HG03025 (cell line): ENCODE results near the gene ATP5F1A.

Source experiments
- ATAC-seq: cut with Tn5 transposase; IDR thresholded peaks from one replicate; pipeline ENCODE4 v1.9.1; 2021; ENCODE audit warnings: mild to moderate bottlenecking, moderate library complexity; ENCODE audit not compliant: unreplicated experiment, low FRiP score

ATP5F1A gene

GRCh38 chr18:46079336-46079735 is 18.8 kb downstream of the ATP5F1A start:
- ATAC-seq: no peak

- no peak for ATAC-seq
Measured at GRCh38 chr18:46073474-46074331, 24.4 kb downstream of the ATP5F1A start.

- no peak for ATAC-seq
Measured at GRCh38 chr18:46072959-46073358, 25.1 kb downstream of the ATP5F1A start.

- no peak for ATAC-seq
Measured at GRCh38 chr18:46072376-46072867, 25.7 kb downstream of the ATP5F1A start.

GRCh38 chr18:46071653-46072375 is 26.3 kb downstream of the ATP5F1A start, which contains the start of gene PSTPIP2:
Gene PSTPIP2 (minus strand): TSS chr18:46072260. CDS start chr18:46072188, 72 bp downstream.
- peak; percentile 84 for ATAC-seq

GRCh38 chr18:46070815-46071652 is 27.1 kb downstream of the ATP5F1A start:
- ATAC-seq: no peak

GRCh38 chr18:46070232-46070631 is 27.9 kb downstream of the ATP5F1A start:
- ATAC-seq: no peak

GRCh38 chr18:46069524-46069923 is 28.6 kb downstream of the ATP5F1A start:
- no peak for ATAC-seq

- ATAC-seq: no peak
Measured at GRCh38 chr18:46068763-46069162, 29.3 kb downstream of the ATP5F1A start.

- no peak for ATAC-seq
Measured at GRCh38 chr18:46067438-46068007, 30.6 kb downstream of the ATP5F1A start.

- no peak for ATAC-seq
Measured at GRCh38 chr18:46062781-46063180, 35.3 kb downstream of the ATP5F1A start.

- no peak for ATAC-seq
Measured at GRCh38 chr18:46061796-46062195, 36.3 kb downstream of the ATP5F1A start.

GRCh38 chr18:46061387-46061786 is 36.7 kb downstream of the ATP5F1A start:
- no peak for ATAC-seq

- ATAC-seq: no peak
Measured at GRCh38 chr18:46060359-46060841, 37.7 kb downstream of the ATP5F1A start.

- ATAC-seq: no peak
Measured at GRCh38 chr18:46055838-46056230, 42.3 kb downstream of the ATP5F1A start.

GRCh38 chr18:46054956-46055837 is 42.9 kb downstream of the ATP5F1A start:
- ATAC-seq: no peak

- ATAC-seq: no peak
Measured at GRCh38 chr18:46053368-46054095, 44.6 kb downstream of the ATP5F1A start.

GRCh38 chr18:46051731-46052461 is 46.2 kb downstream of the ATP5F1A start:
- ATAC-seq: no peak
